HG02759 (cell line): ENCODE results near the gene MED12L.

Source experiments
- ATAC-seq: cut with Tn5 transposase; IDR thresholded peaks from one replicate; pipeline ENCODE4 v1.9.1; 2021; ENCODE audit warnings: mild to moderate bottlenecking, moderate library complexity; ENCODE audit not compliant: unreplicated experiment

Gene MED12L

GRCh38 chr3:151480492-151480891 is 395.0 kb downstream of the MED12L start:
- ATAC-seq = no peak

- ATAC-seq = no peak
Observed at GRCh38 chr3:151483488-151483887, 398.0 kb downstream of the MED12L start.

DNA sequence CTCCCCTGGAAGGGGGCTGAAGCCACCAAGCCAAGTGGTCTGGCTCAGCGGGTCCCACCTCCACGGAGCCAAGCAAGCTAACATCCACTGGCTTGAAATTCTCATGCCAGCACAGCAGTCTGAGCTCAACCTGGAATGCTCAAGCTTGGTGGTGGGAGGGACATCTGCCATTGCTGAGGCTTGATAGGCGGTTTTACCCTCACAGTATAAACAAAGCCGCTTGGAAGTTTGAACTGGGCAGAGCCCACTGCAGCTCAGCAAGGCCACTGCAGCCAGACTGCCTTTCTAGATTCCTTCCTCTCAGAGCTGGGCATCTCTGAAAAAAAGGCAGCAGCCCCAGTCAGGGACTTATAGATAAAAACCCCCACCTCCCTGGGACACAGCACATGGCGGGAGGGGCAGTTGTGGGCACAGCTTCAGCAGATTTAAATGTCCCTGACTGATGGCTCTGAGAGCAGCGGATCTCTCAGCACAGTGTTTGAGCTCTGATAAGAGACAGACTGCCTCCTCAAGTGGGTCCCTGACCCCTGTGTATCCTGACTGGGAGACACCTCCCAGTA is 398.6 kb downstream of the MED12L start:
- no peak for ATAC-seq
